HG02759 (cell line): Measurements from ENCODE around the gene CHMP1A.
"Not testable (repeated sequence)": the region's sequence is repeated elsewhere in the genome, so short reads cannot be mapped to it uniquely, and the experiment has no call there.

Source experiments
- ATAC-seq: cut with Tn5 transposase; IDR thresholded peaks from one replicate; pipeline ENCODE4 v1.9.1; 2021; ENCODE audit warnings: mild to moderate bottlenecking, moderate library complexity; ENCODE audit not compliant: unreplicated experiment

The CHMP1A gene

GRCh38 chr16:89657442-89658220 is at the start of gene CHMP1A, which contains the start of gene SPATA33:
Gene CHMP1A, minus strand, starts transcription at chr16:89657708. Its CDS starts 120 bp downstream, at chr16:89657588.
Gene SPATA33, plus strand, starts transcription at chr16:89657836. Its CDS starts 76 bp downstream, at chr16:89657912.
- ATAC-seq = peak; percentile 92

- ATAC-seq = no peak
These were observed 49.2 kb upstream of the CHMP1A start for GRCh38 chr16:89706518-89707260.

GRCh38 chr16:89705006-89705405 is 47.5 kb upstream of the CHMP1A start:
- ATAC-seq = no peak

GRCh38 chr16:89704281-89704680 is 46.8 kb upstream of the CHMP1A start:
- ATAC-seq = no peak

GRCh38 chr16:89701425-89702406 is 44.2 kb upstream of the CHMP1A start, which contains the start of gene SPATA2L:
Gene SPATA2L, minus strand, starts transcription at chr16:89701705. Its CDS starts 473 bp downstream, at chr16:89701232.
- ATAC-seq = peak; percentile 64

GRCh38 chr16:89700649-89701424 is 43.3 kb upstream of the CHMP1A start:
- no peak for ATAC-seq

GRCh38 chr16:89700100-89700648 is 42.7 kb upstream of the CHMP1A start:
- peak; percentile 45 for ATAC-seq

- not testable (repeated sequence) for ATAC-seq
These were observed 42.2 kb upstream of the CHMP1A start for GRCh38 chr16:89699629-89700099.

- ATAC-seq = not testable (repeated sequence)
These were observed 41.2 kb upstream of the CHMP1A start for GRCh38 chr16:89698717-89699116.

GRCh38 chr16:89697616-89698331 is 40.3 kb upstream of the CHMP1A start:
- no peak for ATAC-seq

GRCh38 chr16:89697161-89697615 is 39.7 kb upstream of the CHMP1A start:
- ATAC-seq = no peak

- ATAC-seq = no peak
These were observed 39.2 kb upstream of the CHMP1A start for GRCh38 chr16:89696670-89697128.

GRCh38 chr16:89695875-89696669 is 38.6 kb upstream of the CHMP1A start:
- no peak for ATAC-seq

- no peak for ATAC-seq
These were observed 37.8 kb upstream of the CHMP1A start for GRCh38 chr16:89695086-89695874.

GRCh38 chr16:89694784-89695085 is 37.2 kb upstream of the CHMP1A start:
- not testable (repeated sequence) for ATAC-seq

GRCh38 chr16:89693931-89694783 is 36.6 kb upstream of the CHMP1A start:
- ATAC-seq = no peak
